Muscle of leg (tissue), 11 donors: Measurements from ENCODE around the gene NARS2. TPM values are rescaled to one million over a fixed set of nuclear protein-coding genes. Genes with fewer than 3 reads are reported as not detected.
"Not testable (repeated sequence)": the region's sequence is repeated elsewhere in the genome, so short reads cannot be mapped to it uniquely, and the experiment has no call there.

Experiments
- DNase-seq: peaks from one replicate; pipeline ENCODE4 v3.0.0; 2013
- H3K27ac ChIP-seq: one replicate; pipeline ENCODE4 v1.5.1; 2013; ENCODE audit warnings: mild to moderate bottlenecking, low read length, control low read depth
- H3K27me3 ChIP-seq: one replicate; pipeline ENCODE4 v1.6.1; 2013; ENCODE audit warnings: low read length; ENCODE audit not compliant: control insufficient read depth, insufficient read depth
- H3K36me3 ChIP-seq: one replicate; pipeline ENCODE4 v1.6.1; 2013; ENCODE audit warnings: low read length; ENCODE audit not compliant: control insufficient read depth, insufficient read depth
- H3K4me1 ChIP-seq: one replicate; pipeline ENCODE4 v1.6.1; 2013; ENCODE audit warnings: low read length; ENCODE audit not compliant: control insufficient read depth, insufficient read depth
- H3K4me3 ChIP-seq: one replicate; pipeline ENCODE4 v1.5.1; 2013; ENCODE audit warnings: low read length, control low read depth
- H3K9me3 ChIP-seq: replicated peaks from 2 replicates; pipeline ENCODE4 v1.6.1; 2013; ENCODE audit warnings: low read depth, low read length; ENCODE audit not compliant: control insufficient read depth
- WGBS: methylation state at CpG from one replicate; pipeline ENCODE4 v1.1.5; 2013; ENCODE audit warnings: missing lambda C conversion rate; ENCODE audit not compliant: insufficient coverage; 5-methylcytosine and 5-hydroxymethylcytosine counted together
- polyA plus RNA-seq, 8 donors: library from polyadenylated mRNA; unstranded; fragments of 120-200 nt; gene quantifications; one replicate each; pipeline versions ENCODE4 v1.2.1 to v1.2.3, GENCODE V29; 2013; ENCODE audit warnings: inconsistent platforms in 1 of 8, low replicate concordance in 1 of 8; ENCODE audit not compliant: insufficient read length in 8 of 8, insufficient read depth in 1 of 8
- total RNA-seq: library from RNA; stranded (reverse); fragments of 120-200 nt; gene quantifications from one replicate; pipeline ENCODE4 v1.2.4, GENCODE V29; 2013

Gene NARS2
- total and polyA plus RNA-seq, 9 donors: 11.5 to 20.3 (median 14.9) TPM

DNA sequence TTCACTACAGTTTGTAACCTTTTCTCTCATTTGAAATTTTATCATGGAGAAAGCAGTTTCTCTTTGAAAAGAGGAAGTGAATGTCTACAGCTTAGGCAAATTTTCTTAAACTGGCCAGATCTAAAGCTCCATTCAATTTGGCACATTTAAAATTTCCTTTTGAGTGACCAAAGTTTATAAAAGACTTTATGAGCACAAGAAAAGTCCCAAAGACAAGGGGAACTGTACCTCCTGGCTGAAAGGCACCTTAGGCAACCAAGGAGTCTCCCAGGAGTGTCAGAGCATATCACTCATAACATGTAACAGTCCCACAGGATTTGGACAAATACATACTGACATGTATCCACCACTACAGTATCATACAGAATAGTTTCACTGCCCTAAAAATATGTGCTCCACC, 41.3 kb downstream of the NARS2 start:
- Histone ChIP-seq H3K27ac (no peak overlapping the region), H3K4me3 (no peak overlapping the region), H3K4me1 (no peaks in the 10 kb centered on the region), H3K27me3 (no peaks in the 10 kb centered on the region), H3K36me3 (peaks cover 2% of the 10 kb centered on the region), H3K9me3 (no peaks in the 10 kb centered on the region)
- DNase-seq: no peak

- no peaks in the 10 kb centered on the region for H3K9me3 ChIP-seq
- H3K27me3 ChIP-seq: no peaks in the 10 kb centered on the region
- no peak overlapping the region for H3K4me3 ChIP-seq
- H3K36me3 ChIP-seq: peaks cover 2% of the 10 kb centered on the region
- 88% methylated on average over 2 of the region's 3 CpGs for WGBS
- H3K4me1 ChIP-seq: no peaks in the 10 kb centered on the region
- H3K27ac ChIP-seq: no peak overlapping the region
- no peak for DNase-seq
Measured at GRCh38 chr11:78532991-78533390, 41.7 kb downstream of the NARS2 start.

- DNase-seq: no peak
- Histone ChIP-seq H3K4me3 (no peak overlapping the region), H3K4me1 (no peaks in the 10 kb centered on the region), H3K9me3 (no peaks in the 10 kb centered on the region), H3K36me3 (peaks cover 4% of the 10 kb centered on the region), H3K27me3 (no peaks in the 10 kb centered on the region), H3K27ac (no peak overlapping the region)
- no CpG with 5 or more reads among the region's 6 CpGs for WGBS
Measured at GRCh38 chr11:78526497-78527146, 48.0 kb downstream of the NARS2 start.

DNA sequence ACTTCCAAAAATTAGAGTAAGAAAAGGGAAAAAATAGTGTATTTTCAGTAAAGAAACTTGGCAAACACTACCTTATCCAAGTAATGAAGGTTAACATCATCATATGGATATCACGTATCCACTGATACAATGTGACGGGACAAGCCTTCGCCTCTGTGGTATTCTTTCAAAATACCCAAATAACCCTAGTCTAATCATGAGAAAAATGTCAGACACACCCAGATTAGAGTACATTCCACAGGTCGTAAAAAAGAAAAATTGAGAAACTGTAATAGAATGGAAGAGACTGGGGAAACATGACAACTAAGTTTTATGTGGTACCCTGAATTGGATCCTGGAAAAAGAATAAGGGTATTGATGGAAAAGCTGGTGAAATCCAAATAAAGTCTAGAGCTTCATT, 48.9 kb downstream of the NARS2 start:
- no peaks in the 10 kb centered on the region for H3K9me3 ChIP-seq
- no peak overlapping the region for H3K4me3 ChIP-seq
- H3K4me1 ChIP-seq: no peaks in the 10 kb centered on the region
- H3K27me3 ChIP-seq: no peaks in the 10 kb centered on the region
- H3K27ac ChIP-seq: no peak overlapping the region
- no peak for DNase-seq
- WGBS: no CpG with 5 or more reads among the region's 4 CpGs
- H3K36me3 ChIP-seq: peaks cover 4% of the 10 kb centered on the region

- Histone ChIP-seq H3K27me3 (no peaks in the 10 kb centered on the region), H3K9me3 (no peaks in the 10 kb centered on the region), H3K27ac (no peak overlapping the region), H3K4me3 (no peak overlapping the region), H3K36me3 (no peaks in the 10 kb centered on the region), H3K4me1 (no peaks in the 10 kb centered on the region)
- DNase-seq: no peak
- no CpG with 5 or more reads among the region's 1 CpG for WGBS
Measured at GRCh38 chr11:78520230-78520629, 54.4 kb downstream of the NARS2 start.

DNA sequence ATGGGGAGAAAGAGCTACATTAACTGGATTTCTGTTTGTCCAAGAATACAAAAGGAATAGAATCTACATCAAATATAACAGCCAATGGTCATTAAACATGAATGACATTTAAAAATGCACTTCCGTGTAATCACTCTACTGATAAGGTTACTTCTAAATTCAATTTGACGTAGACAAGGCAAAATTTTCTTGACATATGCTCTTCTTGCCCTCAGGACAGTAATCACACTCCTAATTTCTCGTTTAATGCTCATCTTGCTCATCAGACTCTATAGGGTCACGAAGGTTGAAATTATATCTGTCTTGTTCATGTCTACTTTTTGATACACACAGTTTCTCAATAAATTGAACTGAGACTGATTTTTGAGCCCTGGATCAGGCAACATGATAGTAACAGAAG, 58.4 kb downstream of the NARS2 start:
- Histone ChIP-seq H3K9me3 (no peaks in the 10 kb centered on the region), H3K27me3 (no peaks in the 10 kb centered on the region), H3K27ac (no peak overlapping the region), H3K36me3 (no peaks in the 10 kb centered on the region), H3K4me3 (no peak overlapping the region), H3K4me1 (no peaks in the 10 kb centered on the region)
- no CpG with 5 or more reads among the region's 4 CpGs for WGBS
- DNase-seq: no peak

- no peak for DNase-seq
- Histone ChIP-seq H3K36me3 (no peaks in the 10 kb centered on the region), H3K27ac (no peak overlapping the region), H3K27me3 (no peaks in the 10 kb centered on the region), H3K4me3 (no peak overlapping the region), H3K9me3 (peaks cover 6% of the 10 kb centered on the region), H3K4me1 (no peaks in the 10 kb centered on the region)
- 77% methylated on average over 4 of the region's 4 CpGs for WGBS
Measured at GRCh38 chr11:78514922-78515502, 59.7 kb downstream of the NARS2 start.

DNA sequence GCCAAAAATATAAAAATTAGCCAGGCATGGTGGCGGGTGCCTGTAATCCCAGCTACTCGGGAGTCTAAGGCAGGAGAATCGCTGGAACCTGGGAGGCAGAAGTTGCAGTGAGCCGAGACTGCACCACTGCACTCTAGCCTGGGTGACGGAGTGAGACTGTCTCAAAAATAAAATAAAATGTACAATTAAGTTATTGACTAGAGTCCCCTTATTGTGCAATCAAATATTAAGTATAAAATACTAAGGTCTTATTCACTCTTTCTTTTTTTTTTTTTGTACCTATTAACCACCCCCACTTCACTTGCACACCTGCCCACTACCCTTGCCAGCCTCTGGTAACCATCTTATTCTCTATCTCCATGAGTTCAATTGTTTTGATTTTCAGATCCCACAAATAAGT, 61.6 kb downstream of the NARS2 start:
- not testable (repeated sequence) for H3K4me3 ChIP-seq, H3K9me3 ChIP-seq, H3K27me3 ChIP-seq, H3K4me1 ChIP-seq, H3K36me3 ChIP-seq, H3K27ac ChIP-seq, DNase-seq
- WGBS: 100% methylated on average over 1 of the region's 5 CpGs

GRCh38 chr11:78510597-78510996, 64.1 kb downstream of the NARS2 start:
- no peak for DNase-seq
- 100% methylated on average over 2 of the region's 4 CpGs for WGBS
- no peaks in the 10 kb centered on the region for H3K27me3 ChIP-seq
- no peaks in the 10 kb centered on the region for H3K36me3 ChIP-seq
- H3K4me1 ChIP-seq: no peaks in the 10 kb centered on the region
- H3K9me3 ChIP-seq: peaks cover 7% of the 10 kb centered on the region
- no peak overlapping the region for H3K4me3 ChIP-seq
- H3K27ac ChIP-seq: no peak overlapping the region

DNA sequence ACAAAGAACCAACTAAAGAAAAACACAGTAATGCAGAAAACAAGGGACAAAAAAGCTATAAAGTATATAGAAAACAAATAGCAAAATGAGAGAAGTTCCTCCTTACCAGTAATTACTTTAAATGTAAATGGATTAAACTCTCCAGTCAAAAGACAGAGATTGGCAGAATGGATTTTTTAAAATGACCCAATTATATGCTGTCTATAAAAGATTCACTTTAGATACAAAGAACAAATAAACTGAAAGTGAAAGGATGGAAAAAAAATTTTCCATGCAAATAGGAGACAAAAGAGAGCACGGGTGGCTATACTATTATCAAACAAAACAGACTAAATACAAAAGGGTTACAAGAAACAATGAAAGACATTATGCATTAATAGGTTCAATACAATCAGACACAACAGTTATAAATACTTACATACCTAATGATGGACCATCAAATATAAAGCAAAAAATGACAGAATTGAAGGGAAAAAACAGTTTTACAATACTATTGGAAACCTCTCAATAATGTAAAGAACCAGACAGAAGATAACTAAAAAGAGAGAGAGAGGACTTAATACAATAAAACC, 64.6 kb downstream of the NARS2 start:
- DNase-seq: no peak
- Histone ChIP-seq H3K27ac (no peak overlapping the region), H3K4me3 (no peak overlapping the region), H3K4me1 (no peaks in the 10 kb centered on the region), H3K9me3 (peaks cover 7% of the 10 kb centered on the region), H3K36me3 (no peaks in the 10 kb centered on the region), H3K27me3 (no peaks in the 10 kb centered on the region)
- no CpG with 5 or more reads among the region's 1 CpG for WGBS
